HG02884 (cell line): Measurements from ENCODE around the gene AGBL1.

Source experiments
- ATAC-seq: cut with Tn5 transposase; IDR thresholded peaks from one replicate; pipeline ENCODE4 v1.9.1; 2021; ENCODE audit warnings: mild to moderate bottlenecking, moderate library complexity; ENCODE audit not compliant: unreplicated experiment

AGBL1 gene

GRCh38 chr15:86689006-86689405 is 609.3 kb downstream of the AGBL1 start:
- ATAC-seq: no peak

- no peak for ATAC-seq
Measured at GRCh38 chr15:86690566-86690965, 610.9 kb downstream of the AGBL1 start.

GRCh38 chr15:86691091-86691663 is 611.5 kb downstream of the AGBL1 start:
- ATAC-seq: no peak

- no peak for ATAC-seq
Measured at GRCh38 chr15:86700864-86701610, 621.4 kb downstream of the AGBL1 start.

- ATAC-seq: no peak
Measured at GRCh38 chr15:86701611-86701963, 621.9 kb downstream of the AGBL1 start.

GRCh38 chr15:86706813-86707212 is 627.1 kb downstream of the AGBL1 start:
- ATAC-seq: no peak

- ATAC-seq: no peak
Measured at GRCh38 chr15:86711476-86711875, 631.8 kb downstream of the AGBL1 start.

GRCh38 chr15:86714241-86714640 is 634.6 kb downstream of the AGBL1 start:
- ATAC-seq: no peak

GRCh38 chr15:86725628-86726027 is 646.0 kb downstream of the AGBL1 start:
- ATAC-seq: no peak

- ATAC-seq: no peak
Measured at GRCh38 chr15:86735247-86736040, 655.8 kb downstream of the AGBL1 start.

- ATAC-seq: no peak
Measured at GRCh38 chr15:86741917-86742316, 662.2 kb downstream of the AGBL1 start.

GRCh38 chr15:86743283-86743903 is 663.7 kb downstream of the AGBL1 start:
- no peak for ATAC-seq

GRCh38 chr15:86744198-86744780 is 664.6 kb downstream of the AGBL1 start:
- ATAC-seq: no peak

- ATAC-seq: no peak
Measured at GRCh38 chr15:86751116-86751515, 671.4 kb downstream of the AGBL1 start.

- no peak for ATAC-seq
Measured at GRCh38 chr15:86754846-86755245, 675.2 kb downstream of the AGBL1 start.

GRCh38 chr15:86756688-86757087 is 677.0 kb downstream of the AGBL1 start:
- ATAC-seq: no peak

GRCh38 chr15:86759800-86760523 is 680.3 kb downstream of the AGBL1 start:
- no peak for ATAC-seq

GRCh38 chr15:86762874-86763273 is 683.2 kb downstream of the AGBL1 start:
- no peak for ATAC-seq

- ATAC-seq: no peak
Measured at GRCh38 chr15:86764021-86764420, 684.4 kb downstream of the AGBL1 start.

- ATAC-seq: no peak
Measured at GRCh38 chr15:86765281-86765680, 685.6 kb downstream of the AGBL1 start.
